ENCODE results near the gene SIGLEC7.

SIGLEC7 gene

DNA sequence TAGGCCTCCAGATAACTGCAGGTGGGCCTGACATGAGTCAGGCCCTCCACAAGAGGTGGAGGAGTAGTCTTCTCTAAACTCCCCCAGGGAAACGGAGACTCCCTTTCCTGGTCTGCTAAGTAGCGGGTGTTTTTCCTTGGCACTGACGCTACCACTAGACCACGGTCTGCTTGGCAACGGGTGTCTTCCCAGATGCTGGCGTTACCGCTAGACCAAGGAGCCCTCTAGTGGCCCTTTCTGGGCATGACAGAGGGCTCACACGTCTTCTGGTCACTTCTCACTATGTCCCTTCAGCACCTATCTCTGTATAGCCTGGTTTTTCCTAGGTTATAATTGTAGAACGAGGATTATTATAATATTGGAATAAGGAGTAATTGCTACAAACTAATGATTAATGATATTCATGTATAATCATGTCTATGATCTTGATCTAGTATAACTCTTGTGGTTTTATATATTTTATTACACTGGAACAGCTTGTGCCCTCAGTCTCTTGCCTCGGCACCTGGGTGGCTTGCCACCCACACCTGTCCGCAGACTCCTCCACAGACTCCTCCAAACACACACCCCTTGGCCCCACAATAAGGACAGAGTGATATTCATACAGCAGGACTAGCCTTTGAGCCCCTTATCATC, 27.3 kb downstream of the SIGLEC7 start:
- peak; percentile 43 for DNase-seq (ENCODE audit: low read depth)

DNA sequence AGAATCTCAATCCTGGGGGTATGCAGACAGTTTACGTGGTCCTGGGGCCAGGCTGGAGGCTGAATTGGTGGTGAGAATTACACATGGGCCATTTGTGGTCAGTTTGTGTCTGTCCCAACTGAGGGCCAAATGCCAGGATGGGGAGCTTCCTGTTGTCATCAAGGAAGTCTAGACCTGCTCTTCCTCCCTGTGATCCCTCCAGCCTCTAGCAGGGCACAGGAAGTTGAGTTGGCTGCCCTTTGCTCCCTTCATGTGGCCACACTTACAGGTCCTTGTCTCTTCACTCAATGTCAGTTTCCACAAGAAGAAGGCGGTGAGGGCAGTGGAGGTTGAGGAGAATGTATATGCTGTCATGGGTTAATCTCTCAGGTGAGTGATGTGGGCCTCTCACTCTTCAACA, 30.1 kb downstream of the SIGLEC7 start:
- DNase-seq (ENCODE audit: low read depth), result no peak

DNA sequence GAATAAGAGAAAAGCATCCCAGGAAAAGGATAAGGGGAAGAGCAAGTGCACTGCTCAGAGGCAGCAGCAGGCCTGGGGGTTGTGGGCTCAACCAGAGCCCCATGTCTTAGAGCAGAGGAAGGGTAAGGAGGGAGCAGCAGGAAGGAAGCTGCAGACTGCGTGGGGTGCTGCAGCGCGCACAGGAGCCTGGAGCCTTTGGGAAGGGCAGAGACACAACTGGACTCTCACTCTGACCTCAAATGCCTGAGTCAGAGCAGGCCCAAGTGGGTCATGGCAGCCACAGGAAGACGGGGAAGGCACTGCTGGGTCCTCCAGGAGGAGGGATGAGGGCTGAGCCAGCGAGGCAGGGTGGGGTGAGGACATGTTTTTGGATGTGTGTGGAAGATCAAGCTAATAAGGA, 31.6 kb downstream of the SIGLEC7 start:
- DNase-seq (ENCODE audit: low read depth), result no peak

DNA sequence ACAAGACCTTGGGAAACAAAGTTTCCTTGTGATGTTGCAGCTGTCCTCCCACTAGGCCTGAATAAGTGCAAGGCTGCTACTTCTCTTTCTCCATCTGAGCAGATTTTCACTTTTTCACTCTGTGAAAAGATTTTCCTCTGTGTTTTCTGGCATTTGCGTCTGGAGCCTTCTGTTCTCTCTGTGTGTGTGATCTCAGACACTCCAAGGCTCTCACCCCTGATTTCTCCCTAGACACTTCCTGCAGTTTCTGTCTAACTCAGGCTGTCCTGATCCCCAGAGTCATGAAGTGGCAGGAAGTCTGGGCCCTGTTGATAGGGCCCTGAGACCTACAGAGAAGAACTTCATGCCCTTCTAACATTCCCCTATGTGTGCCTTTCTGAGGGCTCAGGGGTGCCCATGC, 37.2 kb downstream of the SIGLEC7 start:
- DNase-seq (ENCODE audit: low read depth), result no peak

DNA sequence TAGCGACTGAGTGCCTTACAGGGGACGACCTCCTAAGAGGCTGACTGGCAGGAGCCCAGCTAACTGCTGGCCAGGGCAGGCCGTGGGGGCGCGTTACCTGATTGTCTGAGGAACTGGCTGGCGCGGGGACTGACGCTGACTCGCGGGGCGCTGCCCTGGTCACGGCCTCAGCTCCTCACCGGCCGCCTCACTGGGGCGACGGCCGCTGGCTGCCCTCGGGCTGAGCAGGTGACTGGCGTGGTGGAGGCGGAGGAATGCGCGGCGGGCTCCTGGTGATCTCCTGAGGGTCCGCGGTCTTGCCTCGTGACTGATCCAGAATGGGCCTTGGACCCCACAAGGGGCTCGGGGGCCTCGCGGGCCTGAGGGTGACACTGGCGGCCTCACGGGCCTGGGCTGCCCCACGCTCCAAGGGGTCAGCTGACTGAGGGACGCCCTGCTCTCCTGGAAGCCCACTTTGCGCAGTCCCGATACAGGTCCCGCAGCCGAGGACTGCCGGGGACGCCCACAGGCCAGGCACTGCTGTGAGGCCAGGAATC, 39.3 kb downstream of the SIGLEC7 start:
- DNase-seq (ENCODE audit: low read depth), result no peak

DNA sequence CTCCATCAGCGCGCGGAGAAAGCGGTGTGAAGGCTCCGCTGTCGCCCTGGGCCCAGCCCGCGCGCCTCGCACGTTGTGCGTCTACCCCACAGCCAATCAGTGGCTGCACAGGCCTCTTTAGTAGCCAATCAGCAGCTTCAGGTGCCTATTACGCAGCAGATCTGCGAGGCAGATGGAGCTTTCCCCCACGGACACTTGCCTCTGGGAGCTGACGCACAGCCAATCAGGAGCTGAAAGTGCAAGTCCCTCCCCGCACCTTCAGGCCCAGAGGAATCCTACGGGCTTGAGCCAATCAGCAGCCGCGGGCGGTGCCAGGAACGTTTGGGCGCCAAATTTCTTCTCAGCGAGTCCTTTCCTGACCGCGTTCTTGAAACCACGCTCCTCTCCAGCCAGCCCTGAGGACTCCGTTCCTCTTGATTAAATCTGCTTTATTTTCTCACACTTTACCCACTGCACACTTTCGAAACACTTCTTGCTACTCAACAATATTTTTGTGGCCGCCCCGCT, 39.9 kb downstream of the SIGLEC7 start:
- DNase-seq (ENCODE audit: low read depth), result no peak

DNA sequence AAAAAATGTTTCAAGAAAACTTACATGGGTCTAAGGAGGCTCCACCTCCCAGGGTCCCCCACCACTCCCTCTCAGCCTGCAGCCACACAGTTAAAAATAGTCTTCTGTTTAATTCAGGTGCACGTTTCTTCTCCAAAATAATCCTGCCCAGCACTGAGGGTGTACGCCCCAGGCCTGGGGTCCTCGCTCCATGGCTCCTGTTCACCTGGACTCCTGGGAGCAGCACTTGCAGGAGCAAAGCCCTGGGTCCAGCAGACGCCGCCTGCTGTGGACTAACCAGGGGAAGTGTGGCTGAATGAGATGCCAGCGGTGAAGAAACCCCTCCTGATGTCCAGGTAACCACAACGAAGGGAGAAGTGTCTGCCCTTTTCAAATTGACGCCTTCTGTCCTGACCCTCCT, 41.5 kb downstream of the SIGLEC7 start:
- DNase-seq (ENCODE audit: low read depth), result no peak

DNA sequence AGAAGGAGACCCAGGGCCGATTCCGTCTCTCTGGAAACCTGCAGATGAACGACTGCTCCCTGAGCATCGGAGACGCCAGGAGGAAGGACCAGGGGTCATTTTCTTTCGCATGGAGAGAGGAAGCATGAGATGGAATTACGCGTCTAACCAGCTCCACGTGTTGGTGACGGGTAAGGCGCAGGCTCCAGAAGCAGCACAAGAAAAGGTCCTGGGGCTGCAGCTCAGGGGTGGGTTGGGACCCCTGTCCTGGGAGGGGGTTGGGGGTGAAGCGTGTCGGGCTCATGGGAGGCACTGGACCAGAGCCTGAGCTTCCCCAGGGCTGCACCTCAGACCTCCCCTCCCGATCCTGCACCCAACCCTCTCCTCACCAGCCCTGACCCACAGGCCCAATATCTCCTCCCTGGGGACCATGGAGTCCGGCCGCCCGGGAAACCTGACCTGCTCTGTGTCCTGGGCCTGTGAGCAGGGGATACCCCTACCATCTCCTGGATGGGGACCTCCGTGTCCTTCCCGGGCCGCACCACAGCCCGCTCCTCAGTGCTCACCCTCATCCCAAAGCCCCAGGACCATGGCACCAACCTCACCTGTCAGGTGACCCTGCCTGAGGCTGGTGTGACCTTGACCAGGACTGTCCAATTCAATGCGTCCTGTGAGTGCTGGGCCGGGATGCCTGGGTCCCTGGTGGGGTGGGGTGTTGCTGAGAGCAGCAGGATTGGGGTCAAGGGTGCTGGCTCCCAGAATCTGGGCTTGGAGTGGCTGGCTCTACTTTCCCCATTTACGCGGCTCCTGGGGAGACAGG, 43.2 kb downstream of the SIGLEC7 start:
- no peak for DNase-seq (ENCODE audit: low read depth)

DNA sequence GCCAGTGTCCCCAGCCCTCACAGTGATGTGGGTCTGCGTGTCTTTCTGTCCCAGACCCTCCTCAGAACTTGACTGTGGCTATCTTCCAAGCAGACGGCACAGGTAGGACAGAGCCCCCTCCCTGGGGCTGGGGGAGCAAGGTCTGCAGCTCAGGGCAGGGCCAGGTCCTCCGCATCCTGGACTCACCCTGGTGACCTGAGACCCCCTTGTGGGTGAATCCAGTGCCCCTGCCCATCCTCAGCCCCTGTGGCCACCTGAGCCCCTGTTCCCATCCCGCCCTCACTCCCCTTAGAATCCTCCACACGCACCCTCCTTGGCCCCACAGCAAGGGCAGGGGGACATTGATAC, 43.7 kb downstream of the SIGLEC7 start:
- no peak for DNase-seq (ENCODE audit: low read depth)

DNA sequence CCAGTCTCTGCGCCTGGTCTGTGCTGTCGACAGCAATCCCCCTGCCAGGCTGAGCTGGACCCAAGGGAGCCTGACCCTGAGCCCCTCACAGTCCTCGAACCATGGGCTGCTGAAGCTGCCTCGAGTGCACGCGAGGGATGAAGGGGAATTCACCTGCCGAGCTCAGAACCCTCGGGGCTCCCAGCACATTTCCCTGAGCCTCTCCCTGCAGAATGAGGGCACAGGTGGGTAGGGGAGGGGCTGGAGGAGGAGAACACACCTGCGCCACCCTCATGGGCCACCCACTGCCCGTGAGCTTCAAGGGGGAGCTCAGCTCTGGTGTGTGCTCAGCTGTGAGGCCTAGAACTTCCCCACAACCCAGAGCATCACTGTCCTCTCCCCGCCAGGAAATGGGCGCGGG, 44.2 kb downstream of the SIGLEC7 start:
- no peak for DNase-seq (ENCODE audit: low read depth)

DNA sequence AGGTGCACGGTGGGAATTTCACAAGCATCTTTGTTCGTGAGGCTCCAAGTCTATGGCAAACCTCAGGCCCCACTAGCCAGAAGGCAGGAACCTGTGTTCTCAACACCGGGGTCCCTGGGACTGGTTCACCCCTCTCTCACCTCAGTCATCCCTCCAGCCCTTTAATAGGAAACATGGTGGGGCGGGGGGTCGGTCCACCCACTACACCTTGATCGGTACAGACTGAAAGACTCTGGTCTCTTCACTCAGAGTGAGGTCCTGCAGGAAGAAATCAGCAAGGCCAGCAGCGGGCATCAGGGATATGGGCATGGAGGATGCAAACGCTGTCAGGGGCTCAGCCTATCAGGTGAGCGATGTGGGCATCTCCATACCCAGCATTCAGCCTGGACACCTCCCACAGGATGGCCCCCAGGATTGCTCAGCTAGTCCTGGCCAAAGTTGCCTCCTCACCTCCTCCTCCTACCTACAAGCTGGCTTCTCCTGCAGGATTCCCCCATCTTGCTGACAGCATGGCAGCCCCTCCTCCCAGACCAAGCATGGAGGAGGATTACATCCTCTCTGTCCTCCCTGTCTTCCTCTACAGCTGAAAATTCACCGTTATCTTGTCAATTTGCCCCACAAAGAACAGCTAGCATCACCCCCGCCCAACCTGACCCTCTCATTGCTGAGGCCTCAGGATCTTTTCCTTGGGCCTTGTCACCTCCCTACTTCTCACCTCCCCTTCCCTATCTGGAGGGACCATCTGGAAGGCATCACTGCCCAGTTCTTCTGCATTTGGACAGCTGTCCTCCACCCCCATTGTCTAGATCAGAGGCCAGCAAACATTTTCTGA, 45.5 kb downstream of the SIGLEC7 start:
- DNase-seq (ENCODE audit: low read depth), result no peak

DNA sequence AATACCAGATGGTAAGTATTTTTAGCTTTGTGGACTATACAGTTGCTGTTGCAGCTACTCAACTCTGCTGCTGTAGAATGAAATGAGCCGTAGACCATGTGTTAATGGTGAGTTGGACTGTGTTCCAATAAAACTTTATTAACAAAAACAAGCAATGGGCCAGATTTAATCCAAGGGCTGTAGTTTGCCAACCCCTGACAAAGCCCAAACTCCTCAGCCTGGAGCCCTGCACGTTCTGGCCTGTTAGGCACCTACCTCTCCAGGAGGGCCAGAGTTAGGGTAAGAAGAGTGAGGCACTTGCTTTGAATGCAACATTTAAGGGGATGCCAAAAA, 46.1 kb downstream of the SIGLEC7 start:
- DNase-seq (ENCODE audit: low read depth), result no peak

DNA sequence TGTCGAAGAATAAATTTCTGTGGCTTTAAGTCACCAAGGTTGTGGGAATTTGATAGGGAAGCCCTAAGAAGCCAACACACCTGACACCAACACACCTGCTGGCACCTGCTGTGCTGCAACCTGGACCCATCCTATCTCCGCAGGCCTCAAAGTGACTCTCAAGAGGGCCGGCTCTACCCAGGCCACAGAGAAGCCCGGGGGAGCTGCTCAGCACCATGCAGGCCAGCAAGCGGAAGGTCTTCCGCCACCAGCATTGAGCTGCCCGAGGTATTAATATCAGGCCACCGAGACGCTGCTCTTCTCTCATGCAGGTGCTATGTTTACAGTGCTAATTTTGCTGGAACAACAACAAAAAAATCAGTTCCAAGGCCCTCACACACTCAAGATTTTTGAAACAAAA, 50.6 kb downstream of the SIGLEC7 start:
- DNase-seq (ENCODE audit: low read depth), result no peak

DNA sequence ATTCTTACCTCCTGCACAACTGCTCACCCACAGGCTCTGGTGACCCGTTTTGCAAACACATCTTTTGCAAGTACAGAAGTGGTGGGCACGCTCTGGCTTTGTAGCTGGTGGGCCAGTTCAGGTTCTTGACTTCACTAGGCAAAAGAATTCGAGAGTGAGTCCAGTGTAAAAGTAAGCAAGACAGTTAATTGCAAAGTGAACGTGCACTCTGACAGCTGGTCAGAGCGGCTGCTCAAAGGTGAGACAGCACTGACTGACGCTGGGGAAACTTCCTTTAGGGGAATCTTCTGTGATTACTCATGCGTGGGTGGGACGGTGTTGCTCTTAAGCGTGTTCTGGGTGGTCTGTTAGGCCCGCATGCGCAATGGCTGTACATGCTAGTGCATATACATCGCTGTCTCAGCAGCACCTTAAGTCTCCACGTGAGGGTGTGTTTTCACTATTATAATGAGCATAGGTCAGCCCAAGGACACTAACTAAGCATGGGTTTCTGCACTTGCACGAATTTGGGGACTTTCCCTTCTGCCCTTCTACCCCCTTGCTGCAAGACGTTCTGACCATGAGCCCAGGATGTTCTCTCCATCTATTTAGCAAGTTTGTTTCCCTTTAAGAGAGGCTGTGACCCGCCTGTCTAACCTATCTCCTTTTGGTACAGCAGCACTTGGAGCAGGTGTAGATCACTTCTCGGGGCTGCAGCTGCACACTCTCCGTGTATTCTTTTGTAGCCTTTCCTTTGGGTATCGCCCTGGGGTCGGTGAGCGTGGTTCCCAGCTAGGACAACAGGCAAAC, 52.6 kb downstream of the SIGLEC7 start:
- DNase-seq (ENCODE audit: low read depth), result no peak

DNA sequence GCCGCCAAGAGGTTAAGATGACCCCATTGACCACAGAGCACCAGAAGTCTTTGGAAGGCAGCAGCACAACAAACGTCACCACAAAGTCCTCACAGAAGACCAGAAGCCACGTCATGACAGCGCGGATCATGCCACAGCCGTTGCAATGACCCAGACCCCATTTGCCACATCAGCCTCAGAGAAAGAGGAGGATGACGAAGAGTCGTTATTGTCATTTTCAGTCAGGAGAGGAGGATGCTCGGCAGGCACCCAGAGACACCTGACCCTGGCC, 53.1 kb downstream of the SIGLEC7 start:
- DNase-seq (ENCODE audit: low read depth), result no peak

DNA sequence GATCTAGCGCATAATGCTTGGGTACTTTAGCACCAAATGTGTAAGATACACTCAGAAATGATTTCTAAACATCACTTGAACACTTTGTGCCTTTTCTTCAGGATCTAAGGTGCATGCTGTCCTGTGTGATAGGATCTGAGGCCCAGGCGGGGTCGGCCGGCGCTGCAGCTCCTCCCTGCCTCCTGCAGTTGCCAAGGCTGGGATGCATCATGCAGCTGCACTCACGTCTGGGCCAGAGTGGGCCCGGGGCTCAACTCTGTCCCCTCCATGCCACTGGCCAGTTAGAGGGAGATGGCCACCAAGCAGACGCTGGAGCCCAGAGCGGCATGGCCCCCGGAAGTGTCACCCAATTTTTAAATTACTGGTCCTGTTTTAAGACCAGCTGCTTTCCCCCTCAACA, 53.5 kb downstream of the SIGLEC7 start:
- DNase-seq (ENCODE audit: low read depth), result no peak

DNA sequence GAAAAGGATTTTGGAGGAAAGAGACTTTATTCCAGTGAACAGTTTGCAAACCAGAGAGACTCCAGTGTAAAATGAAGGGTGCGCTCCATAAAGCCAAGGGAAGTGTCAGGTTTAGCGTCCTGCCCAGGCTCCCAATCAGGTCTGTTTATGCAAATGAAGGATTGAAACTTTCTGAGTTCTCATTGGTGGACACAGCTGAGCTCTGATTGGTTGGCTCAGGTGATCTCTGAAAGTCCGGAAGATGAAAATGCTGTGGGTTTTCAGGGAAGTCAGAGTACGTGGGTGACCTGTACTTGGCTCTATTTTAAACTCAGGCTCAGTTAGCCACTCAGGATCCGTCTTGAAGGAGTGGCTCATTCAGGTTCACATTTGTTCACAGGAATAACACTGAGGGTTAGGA, 54.1 kb downstream of the SIGLEC7 start:
- DNase-seq (ENCODE audit: low read depth), result no peak

DNA sequence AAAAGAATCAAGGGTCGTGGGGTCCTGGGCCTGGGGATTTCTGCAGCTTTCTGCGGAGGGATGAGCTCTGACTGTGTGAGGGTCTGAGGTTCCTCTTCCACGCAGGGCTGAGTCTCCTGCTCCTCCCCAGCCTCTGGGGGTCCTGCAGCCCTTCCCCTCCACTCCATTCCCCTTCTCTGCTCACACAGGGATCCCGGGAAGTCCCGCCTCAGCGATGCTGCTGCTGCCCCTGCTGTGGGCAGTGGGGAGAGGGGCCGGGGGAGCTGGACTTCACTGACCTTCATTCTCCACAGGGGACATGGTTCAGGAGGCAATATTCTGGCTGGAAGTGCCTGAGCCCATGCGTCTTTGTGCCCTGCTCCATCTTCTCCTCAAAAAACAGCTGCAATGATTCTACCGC, 56.5 kb downstream of the SIGLEC7 start:
- no peak for DNase-seq (ENCODE audit: low read depth)

DNA sequence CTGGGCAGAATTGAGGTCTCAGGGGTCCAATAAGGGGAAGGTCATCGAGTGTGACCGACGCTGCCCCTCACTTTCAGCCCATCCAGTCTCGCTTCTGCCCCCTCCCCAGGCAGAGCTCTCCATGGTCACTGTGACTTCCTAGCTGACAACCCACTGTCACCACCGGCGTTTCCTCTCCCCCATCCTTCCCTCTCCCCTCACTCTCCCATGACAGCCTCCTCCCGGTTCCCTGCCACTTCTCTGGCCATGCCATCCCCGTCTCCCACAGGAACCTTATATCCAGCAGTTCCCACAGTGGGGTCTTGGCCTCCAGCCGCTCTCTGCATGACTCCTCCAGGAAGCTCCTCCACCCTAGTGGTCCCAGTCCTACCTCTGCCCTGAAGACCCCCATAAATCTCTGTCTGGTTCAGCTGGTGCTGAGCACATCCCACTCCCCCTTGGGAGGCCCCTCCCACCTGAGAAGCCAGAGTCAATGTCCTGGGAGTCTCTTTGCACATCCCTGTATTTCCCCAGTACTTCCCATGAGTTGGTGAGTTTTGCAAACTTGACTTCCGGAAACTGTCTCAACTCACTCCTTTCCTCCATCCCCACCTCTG, 58.1 kb downstream of the SIGLEC7 start:
- DNase-seq (ENCODE audit: low read depth), result no peak

DNA sequence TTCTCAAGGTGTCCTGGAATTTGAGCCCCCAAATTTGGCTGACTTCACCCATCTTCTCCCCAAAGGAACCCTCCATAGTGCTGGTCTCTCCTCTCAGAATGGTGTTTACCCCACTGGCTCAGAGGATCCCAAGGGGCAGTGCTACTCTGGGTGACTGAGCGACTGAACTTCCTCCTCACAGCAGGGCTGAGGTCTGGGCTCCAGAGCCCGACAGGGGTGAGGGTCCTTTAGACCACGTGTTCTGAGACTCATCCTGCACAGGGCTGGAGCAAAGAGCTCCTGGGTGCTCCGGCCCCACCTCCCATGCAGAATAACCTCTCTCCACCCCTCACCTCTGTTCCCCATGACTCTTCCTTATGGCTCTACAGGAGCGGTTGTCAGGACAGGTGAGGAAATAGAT, 59.6 kb downstream of the SIGLEC7 start:
- DNase-seq (ENCODE audit: low read depth), result no peak

All from fibroblast of gingiva (primary cell).